SK-N-SH (cell line): ENCODE results near the gene OSBP2. TPM values are rescaled to one million over a fixed set of nuclear protein-coding genes. Genes with fewer than 3 reads are reported as not detected.
A peak's percentile ranks its signal among the peaks of the same experiment; 100 is the strongest.

Experiments used
- CTCF ChIA-PET: fragments of 300-600, 350-600 bp; formaldehyde crosslinking; extraction: SDS; loops from one replicate; lab custom pipeline; 2021; lab: Yijun Ruan, JAX
- POLR2A ChIA-PET: fragments of 350-600 bp; sonication (Branson Sonifier 250); formaldehyde crosslinking; extraction: SDS; loops from one replicate; lab custom pipeline; 2020; ENCODE audit warnings: antibody characterized with exemption, inconsistent platforms; lab: Yijun Ruan, JAX
- DNase-seq: peaks from one replicate; pipeline ENCODE4 v3.0.0; 2012
- H2AFZ ChIP-seq: fragments of 200-600 bp; sonication (generic); 2 replicates; pipeline ENCODE4 v1.8.1; 2016; ENCODE audit warnings: antibody characterized with exemption, mild to moderate bottlenecking, low read depth
- H3F3A ChIP-seq: fragments of 200-600 bp; sonication (generic); replicated peaks from 2 replicates; pipeline ENCODE3; 2016; ENCODE audit warnings: antibody characterized with exemption, mild to moderate bottlenecking; ENCODE audit not compliant: insufficient read depth
- H3K27ac ChIP-seq, 2 experiments: fragments of 200-500 bp in 1 of 2; fragments of 200-600 bp in 1 of 2; sonication (Bioruptor generic) in 1 of 2; sonication (generic), shearing (Covaris generic) in 1 of 2; 2 replicates each; pipeline versions ENCODE4 v1.5.1 to v1.6.1; 2014 to 2016; ENCODE audit warnings: low read depth in 2 of 2, inconsistent platforms in 1 of 2, low read length in 1 of 2, mild to moderate bottlenecking in 1 of 2, mixed read lengths in 1 of 2
- H3K27me3 ChIP-seq: fragments of 200-600 bp; sonication (generic), shearing (Covaris generic); 2 replicates; pipeline ENCODE4 v1.6.1; 2016; ENCODE audit warnings: mixed run types; ENCODE audit not compliant: insufficient read depth
- H3K36me3 ChIP-seq, 2 experiments: fragments of 200-500 bp in 1 of 2; fragments of 200-600 bp in 1 of 2; sonication (Bioruptor generic) in 1 of 2; sonication (generic) in 1 of 2; replicated peaks in 1 of 2; 2 replicates each; pipeline versions ENCODE3 to v1.5.1; 2014 to 2016; ENCODE audit warnings: low read length in 1 of 2, mild to moderate bottlenecking in 1 of 2; ENCODE audit not compliant: insufficient read depth in 2 of 2, control insufficient read depth in 1 of 2
- H3K4me1 ChIP-seq, 2 experiments: fragments of 200-500 bp in 1 of 2; fragments of 200-600 bp in 1 of 2; sonication (Bioruptor generic) in 1 of 2; sonication (generic), shearing (Covaris generic) in 1 of 2; 2 replicates each; pipeline versions ENCODE4 v1.5.1 to v1.6.1; 2014 to 2016; ENCODE audit warnings: low read depth in 1 of 2, low read length in 1 of 2, mixed run types in 1 of 2; ENCODE audit not compliant: insufficient read depth in 2 of 2, control insufficient read depth in 1 of 2
- H3K4me2 ChIP-seq: fragments of 200-600 bp; sonication (generic), shearing (Covaris generic); 2 replicates; pipeline ENCODE4 v1.6.1; 2017; ENCODE audit warnings: mixed run types
- H3K4me3 ChIP-seq, 2 experiments: fragments of 200-500 bp in 1 of 2; fragments of 200-600 bp in 1 of 2; sonication (Bioruptor generic) in 1 of 2; sonication (generic), shearing (Covaris generic) in 1 of 2; 2 replicates each; pipeline versions ENCODE4 v1.5.1 to v1.8.1; 2014 to 2016; ENCODE audit warnings: low read depth in 2 of 2, inconsistent platforms in 1 of 2, low read length in 1 of 2, mild to moderate bottlenecking in 1 of 2, mixed read lengths in 1 of 2, moderate library complexity in 1 of 2
- H3K79me2 ChIP-seq: fragments of 200-600 bp; sonication (generic); 2 replicates; pipeline ENCODE4 v1.8.1; 2017; ENCODE audit warnings: mild to moderate bottlenecking; ENCODE audit not compliant: insufficient read depth
- H3K9ac ChIP-seq: fragments of 200-600 bp; sonication (generic); 2 replicates; pipeline ENCODE4 v1.6.1; 2017; ENCODE audit warnings: mixed run types
- H3K9me2 ChIP-seq: fragments of 200-600 bp; sonication (generic); 2 replicates; pipeline ENCODE4 v1.6.1; 2017; ENCODE audit warnings: mixed run types
- H3K9me3 ChIP-seq: fragments of 200-600 bp; sonication (generic); 2 replicates; pipeline ENCODE4 v1.6.1; 2017; ENCODE audit warnings: mixed run types, mild to moderate bottlenecking, moderate library complexity
- H4K20me1 ChIP-seq: fragments of 200-600 bp; sonication (generic); 2 replicates; pipeline ENCODE4 v1.6.1; 2017; ENCODE audit warnings: mild to moderate bottlenecking, mixed run types; ENCODE audit not compliant: insufficient read depth
- CHD2 ChIP-seq: fragments of 150-350 bp; IDR thresholded peaks from 2 replicates; pipeline ENCODE4 v1.6.1; 2018; ENCODE audit warnings: low read length; ENCODE audit not compliant: partially characterized antibody
- ELF1 ChIP-seq: IDR thresholded peaks from 2 replicates; pipeline ENCODE4 v1.4.0; 2012
- EP300 ChIP-seq, 2 experiments: IDR thresholded peaks; 2 replicates each; pipeline versions ENCODE4 v1.4.0 to v1.6.1; 2012; ENCODE audit warnings: borderline replicate concordance in 1 of 2, low read depth in 1 of 2, low read length in 1 of 2
- EZH2phosphoT487 ChIP-seq: fragments of 200-600 bp; sonication (generic); IDR thresholded peaks from 2 replicates; pipeline ENCODE4 v1.6.1; 2017; ENCODE audit warnings: low read depth, mixed run types, mild to moderate bottlenecking, antibody characterized with exemption, moderate library complexity, borderline replicate concordance
- FOSL2 ChIP-seq: IDR thresholded peaks from 2 replicates; pipeline ENCODE4 v1.4.0; 2012; ENCODE audit warnings: low read depth, mild to moderate bottlenecking, moderate library complexity, borderline replicate concordance
- FOXJ3 ChIP-seq: sonication (generic); formaldehyde crosslinking; IDR thresholded peaks from 2 replicates; pipeline ENCODE4 v1.5.1; 2020; ENCODE audit warnings: mild to moderate bottlenecking, missing genetic modification reagents
- FOXM1 ChIP-seq: IDR thresholded peaks from 2 replicates; pipeline ENCODE4 v1.4.0; 2012; ENCODE audit warnings: low read depth, mild to moderate bottlenecking
- GATA2 ChIP-seq: sonication (generic); formaldehyde crosslinking; IDR thresholded peaks from 2 replicates; pipeline ENCODE4 v1.5.0; 2020; ENCODE audit warnings: mild to moderate bottlenecking, missing genetic modification reagents
- JUND ChIP-seq: IDR thresholded peaks from 2 replicates; pipeline ENCODE4 v1.4.0; 2012
- MEF2A ChIP-seq: IDR thresholded peaks from 2 replicates; pipeline ENCODE4 v1.4.0; 2012; ENCODE audit warnings: low read depth, borderline replicate concordance
- MXI1 ChIP-seq: IDR thresholded peaks from 2 replicates; pipeline ENCODE4 v1.6.1; 2012; ENCODE audit warnings: mild to moderate bottlenecking, low read depth, low read length, improper control_type of control experiment
- NFIC ChIP-seq: IDR thresholded peaks from 2 replicates; pipeline ENCODE4 v1.4.0; 2012; ENCODE audit warnings: borderline replicate concordance
- NRF1 ChIP-seq: IDR thresholded peaks from 2 replicates; pipeline ENCODE4 v1.6.1; 2012; ENCODE audit warnings: low read depth, mild to moderate bottlenecking, low read length
- PBX3 ChIP-seq: IDR thresholded peaks from 2 replicates; pipeline ENCODE4; 2012
- POLR2AphosphoS5 ChIP-seq: IDR thresholded peaks from 2 replicates; pipeline ENCODE4 v1.6.1; 2012; ENCODE audit warnings: low read depth, low read length
- RAD21 ChIP-seq: IDR thresholded peaks from 2 replicates; pipeline ENCODE4 v1.6.1; 2012; ENCODE audit warnings: mild to moderate bottlenecking, low read length
- RCOR1 ChIP-seq: fragments of 150-350 bp; IDR thresholded peaks from 2 replicates; pipeline ENCODE4 v1.6.1; 2017; ENCODE audit warnings: antibody characterized with exemption, low read length
- RFX5 ChIP-seq: IDR thresholded peaks from 2 replicates; pipeline ENCODE4 v1.6.1; 2012; ENCODE audit warnings: mild to moderate bottlenecking, improper control_type of control experiment, low read length
- RXRA ChIP-seq: IDR thresholded peaks from 2 replicates; pipeline ENCODE4 v1.4.0; 2012; ENCODE audit warnings: low read depth, mild to moderate bottlenecking, borderline replicate concordance
- SIN3A ChIP-seq: IDR thresholded peaks from 2 replicates; pipeline ENCODE4 v1.6.1; 2012; ENCODE audit warnings: low read depth, mild to moderate bottlenecking, low read length, moderate library complexity, borderline replicate concordance
- SMC3 ChIP-seq: IDR thresholded peaks from 2 replicates; pipeline ENCODE4 v1.6.1; 2012; ENCODE audit warnings: low read depth, low read length, improper control_type of control experiment
- TCF12 ChIP-seq: IDR thresholded peaks from 2 replicates; pipeline ENCODE4 v1.4.0; 2012
- YY1 ChIP-seq: IDR thresholded peaks from 2 replicates; pipeline ENCODE4 v1.4.0; 2012; ENCODE audit warnings: low read depth, mild to moderate bottlenecking
- WGBS: methylation state at CpG from one replicate; pipeline ENCODE4 v1.1.6; 2017; ENCODE audit warnings: low lambda C conversion rate; 5-methylcytosine and 5-hydroxymethylcytosine counted together
- polyA plus RNA-seq, 3 experiments: library from polyadenylated mRNA; depleted of rRNA; stranded (reverse); fragments of >200 nt; gene quantifications; 2 replicates each; pipeline ENCODE4 v1.2.3, GENCODE V29; 2012
- TF ChIP-seq, protein P1 (sequence below): IDR thresholded peaks from 2 replicates; pipeline ENCODE4 v1.4.0; 2012; ENCODE audit warnings: low read depth, borderline replicate concordance
- TF ChIP-seq, protein P2 (sequence below): IDR thresholded peaks from 2 replicates; pipeline ENCODE4 v1.4.0; 2012; ENCODE audit warnings: low read depth, borderline replicate concordance
- TF ChIP-seq, protein P3 (sequence below): IDR thresholded peaks from 2 replicates; pipeline ENCODE4 v1.4.0; 2012; ENCODE audit warnings: low read depth
- TF ChIP-seq, protein P4 (sequence below): fragments of 150-350 bp; IDR thresholded peaks from 2 replicates; pipeline ENCODE4 v1.6.1; 2017; ENCODE audit warnings: antibody characterized with exemption, low read length, low read depth, borderline replicate concordance
- TF ChIP-seq, protein P5 (sequence below): fragments of 150-350 bp; IDR thresholded peaks from 2 replicates; pipeline ENCODE4 v1.6.1; 2016; ENCODE audit warnings: mild to moderate bottlenecking, low read depth, low read length

The OSBP2 gene
- polyA plus RNA-seq, 1 of the 3 experiments (the other 2 are of a cell fraction) = 3.1 TPM

GRCh38 chr22:30667494-30668385 is 26.9 kb upstream of the OSBP2 start, which contains the start of gene DUSP18:
Gene DUSP18 (minus strand): TSS chr22:30667875. CDS start chr22:30664003, 3,872 bp downstream.
- WGBS = 6% methylated on average over 27 of the region's 77 CpGs
- TF ChIP-seq MEF2A (no peak), RXRA (no peak), MXI1 (peak; percentile 90), TCF12 (no peak), POLR2AphosphoS5 (peak; percentile 77), RAD21 (no peak), CHD2 (no peak), RFX5 (no peak), FOXJ3 (no peak), RCOR1 (no peak), SMC3 (peak; percentile 2; the same call in 1 of the 2 replicates), PBX3 (no peak), GATA2 (CRISPR knock-in tag) (no peak), NFIC (no peak), YY1 (peak; percentile 31; the same call in 1 of the 2 replicates), EP300 (IDR thresholded peaks at IDR 0.05; ENCODE audit: borderline replicate concordance in 1 of 2, low read depth in 1 of 2, low read length in 1 of 2) (no peak), JUND (no peak), FOXM1 (no peak), SIN3A (no peak; the same call in 1 of the 2 replicates), NRF1 (peak; percentile 93), ELF1 (no peak), EZH2phosphoT487 (no peak), FOSL2 (no peak)
- TF ChIP-seq, protein P1, sequence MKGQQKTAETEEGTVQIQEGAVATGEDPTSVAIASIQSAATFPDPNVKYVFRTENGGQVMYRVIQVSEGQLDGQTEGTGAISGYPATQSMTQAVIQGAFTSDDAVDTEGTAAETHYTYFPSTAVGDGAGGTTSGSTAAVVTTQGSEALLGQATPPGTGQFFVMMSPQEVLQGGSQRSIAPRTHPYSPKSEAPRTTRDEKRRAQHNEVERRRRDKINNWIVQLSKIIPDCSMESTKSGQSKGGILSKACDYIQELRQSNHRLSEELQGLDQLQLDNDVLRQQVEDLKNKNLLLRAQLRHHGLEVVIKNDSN = no peak
- TF ChIP-seq, protein P2, sequence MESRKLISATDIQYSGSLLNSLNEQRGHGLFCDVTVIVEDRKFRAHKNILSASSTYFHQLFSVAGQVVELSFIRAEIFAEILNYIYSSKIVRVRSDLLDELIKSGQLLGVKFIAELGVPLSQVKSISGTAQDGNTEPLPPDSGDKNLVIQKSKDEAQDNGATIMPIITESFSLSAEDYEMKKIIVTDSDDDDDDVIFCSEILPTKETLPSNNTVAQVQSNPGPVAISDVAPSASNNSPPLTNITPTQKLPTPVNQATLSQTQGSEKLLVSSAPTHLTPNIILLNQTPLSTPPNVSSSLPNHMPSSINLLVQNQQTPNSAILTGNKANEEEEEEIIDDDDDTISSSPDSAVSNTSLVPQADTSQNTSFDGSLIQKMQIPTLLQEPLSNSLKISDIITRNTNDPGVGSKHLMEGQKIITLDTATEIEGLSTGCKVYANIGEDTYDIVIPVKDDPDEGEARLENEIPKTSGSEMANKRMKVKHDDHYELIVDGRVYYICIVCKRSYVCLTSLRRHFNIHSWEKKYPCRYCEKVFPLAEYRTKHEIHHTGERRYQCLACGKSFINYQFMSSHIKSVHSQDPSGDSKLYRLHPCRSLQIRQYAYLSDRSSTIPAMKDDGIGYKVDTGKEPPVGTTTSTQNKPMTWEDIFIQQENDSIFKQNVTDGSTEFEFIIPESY = no peak
- TF ChIP-seq, protein P3, sequence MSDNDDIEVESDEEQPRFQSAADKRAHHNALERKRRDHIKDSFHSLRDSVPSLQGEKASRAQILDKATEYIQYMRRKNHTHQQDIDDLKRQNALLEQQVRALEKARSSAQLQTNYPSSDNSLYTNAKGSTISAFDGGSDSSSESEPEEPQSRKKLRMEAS = 0 out of 2 replicates have a peak, but pooled peaks have one; percentile 70
- TF ChIP-seq, protein P4, sequence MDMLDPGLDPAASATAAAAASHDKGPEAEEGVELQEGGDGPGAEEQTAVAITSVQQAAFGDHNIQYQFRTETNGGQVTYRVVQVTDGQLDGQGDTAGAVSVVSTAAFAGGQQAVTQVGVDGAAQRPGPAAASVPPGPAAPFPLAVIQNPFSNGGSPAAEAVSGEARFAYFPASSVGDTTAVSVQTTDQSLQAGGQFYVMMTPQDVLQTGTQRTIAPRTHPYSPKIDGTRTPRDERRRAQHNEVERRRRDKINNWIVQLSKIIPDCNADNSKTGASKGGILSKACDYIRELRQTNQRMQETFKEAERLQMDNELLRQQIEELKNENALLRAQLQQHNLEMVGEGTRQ = no peak
- TF ChIP-seq, protein P5, sequence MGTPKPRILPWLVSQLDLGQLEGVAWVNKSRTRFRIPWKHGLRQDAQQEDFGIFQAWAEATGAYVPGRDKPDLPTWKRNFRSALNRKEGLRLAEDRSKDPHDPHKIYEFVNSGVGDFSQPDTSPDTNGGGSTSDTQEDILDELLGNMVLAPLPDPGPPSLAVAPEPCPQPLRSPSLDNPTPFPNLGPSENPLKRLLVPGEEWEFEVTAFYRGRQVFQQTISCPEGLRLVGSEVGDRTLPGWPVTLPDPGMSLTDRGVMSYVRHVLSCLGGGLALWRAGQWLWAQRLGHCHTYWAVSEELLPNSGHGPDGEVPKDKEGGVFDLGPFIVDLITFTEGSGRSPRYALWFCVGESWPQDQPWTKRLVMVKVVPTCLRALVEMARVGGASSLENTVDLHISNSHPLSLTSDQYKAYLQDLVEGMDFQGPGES = no peak

More at GRCh38 chr22:30667494-30668385, 26.9 kb upstream of the OSBP2 start, which contains the start of gene DUSP18:
- Histone ChIP-seq H3K9ac (peak within 1 kb of the TSS; percentile 70), H2AFZ (peak within 1 kb of the TSS; percentile 96), H3K36me3 (no peaks in the 10 kb centered on the region), H3K9me2 (no peaks in the 10 kb centered on the region), H3F3A (no peaks in the 10 kb centered on the region), H3K4me1 (peaks cover 0 to 12% of the 10 kb centered on the region in 2 experiments; a peak in 2 of 4 replicates), H3K79me2 (peaks cover 16% of the 10 kb centered on the region; the same call in 1 of the 2 replicates), H3K27me3 (no peaks in the 10 kb centered on the region), H4K20me1 (no peaks in the 10 kb centered on the region), H3K4me2 (peak within 1 kb of the TSS; percentile 74), H3K27ac (peak within 1 kb of the TSS; percentile 52 to 73; a peak in 3 of 4 replicates), H3K9me3 (no peaks in the 10 kb centered on the region), H3K4me3 (peak within 1 kb of the TSS; percentile 65 to 71)
- ChIA-PET POLR2A (interaction anchor here (0.5 to 1.4 kb wide), 4 partner anchors 16 to 70 kb away, joined by 3 to 4 read pairs (median 4); no protein-coding TSS in a partner anchor), CTCF (interaction anchor here (0.8 to 2.6 kb wide), 9 partner anchors 10 to 223 kb away, joined by 3 to 13 read pairs (median 4); partner anchors contain the start of gene OSBP2)
- DNase-seq = peak; percentile 99
